HepG2 (cell line): ENCODE measurements around the gene STXBP5L.

Experiments
- CREB1 ChIP-seq, 2 experiments: fragments of 450-650 bp in 1 of 2; IDR thresholded peaks; 2 replicates each; pipeline ENCODE4 v1.6.1; 2016 to 2017; ENCODE audit warnings: control low read depth in 1 of 2, mild to moderate bottlenecking in 1 of 2, missing compliant biosample characterization in 1 of 2, missing genetic modification characterization in 1 of 2
- CTCF ChIP-seq: sonication (generic); formaldehyde crosslinking; IDR thresholded peaks from 2 replicates; pipeline ENCODE4 v1.5.0; 2020; ENCODE audit warnings: mild to moderate bottlenecking, missing genetic modification reagents, moderate library complexity
- JUNB ChIP-seq: sonication (generic); formaldehyde crosslinking; IDR thresholded peaks from 2 replicates; pipeline ENCODE4 v1.8.0; 2022; ENCODE audit warnings: missing genetic modification reagents, mild to moderate bottlenecking, borderline replicate concordance
- MAFK ChIP-seq, 2 experiments: IDR thresholded peaks in 1 of 2; conservative IDR thresholded peaks in 1 of 2; 2 replicates each; pipeline ENCODE4 v1.6.1; 2011; ENCODE audit warnings: improper control_type of control experiment in 2 of 2, low read length in 2 of 2
- PLSCR1 ChIP-seq: sonication (generic); formaldehyde crosslinking; IDR thresholded peaks from 2 replicates; pipeline ENCODE4 v1.5.0; 2020; ENCODE audit warnings: missing genetic modification reagents, mild to moderate bottlenecking, borderline replicate concordance
- TCF7 ChIP-seq: sonication (generic); IDR thresholded peaks from 2 replicates; pipeline ENCODE4 v1.6.1; 2016; ENCODE audit warnings: antibody characterized with exemption, low read depth
- ZBTB34 ChIP-seq: sonication (generic); formaldehyde crosslinking; IDR thresholded peaks from 2 replicates; pipeline ENCODE4 v1.8.0; 2022; ENCODE audit warnings: mild to moderate bottlenecking, missing genetic modification reagents
- ZFP36 ChIP-seq: fragments of 150-350 bp; IDR thresholded peaks from 2 replicates; pipeline ENCODE4 v1.6.1; 2018; ENCODE audit warnings: borderline replicate concordance, low read length, low read depth; ENCODE audit not compliant: partially characterized antibody
- ZFP36L1 ChIP-seq: sonication (generic); formaldehyde crosslinking; IDR thresholded peaks from 2 replicates; pipeline ENCODE4 v1.8.0; 2022; ENCODE audit warnings: mild to moderate bottlenecking, missing genetic modification reagents, moderate library complexity
- ZNF10 ChIP-seq: sonication (generic); formaldehyde crosslinking; IDR thresholded peaks from 2 replicates; pipeline ENCODE4 v1.4.0; 2020; ENCODE audit warnings: mild to moderate bottlenecking, low read depth, missing genetic modification reagents, borderline replicate concordance
- ZNF331 ChIP-seq: sonication (generic); formaldehyde crosslinking; IDR thresholded peaks from 2 replicates; pipeline ENCODE4 v1.4.0; 2020; ENCODE audit warnings: missing genetic modification reagents
- ZNF441 ChIP-seq: sonication (generic); formaldehyde crosslinking; IDR thresholded peaks from 2 replicates; pipeline ENCODE4 v1.7.0; 2021; ENCODE audit warnings: missing genetic modification reagents, borderline replicate concordance
- ZNF644 ChIP-seq: IDR thresholded peaks from 2 replicates; pipeline ENCODE4 v1.6.1; 2016; ENCODE audit warnings: low read depth
- ZNF766 ChIP-seq: sonication (generic); formaldehyde crosslinking; IDR thresholded peaks from 2 replicates; pipeline ENCODE4 v1.5.0; 2020; ENCODE audit warnings: missing genetic modification reagents, borderline replicate concordance

- TF ChIP-seq PLSCR1 (CRISPR knock-in tag) (no peak), CREB1 (IDR thresholded peaks at IDR 0.05) (no peak), CREB1 (CRISPR knock-in tag; IDR thresholded peaks at IDR 0.05) (no peak), ZNF331 (CRISPR knock-in tag) (no peak), ZNF766 (CRISPR knock-in tag) (no peak), ZNF10 (CRISPR knock-in tag) (no peak), TCF7 (no peak), ZBTB34 (no peak), JUNB (CRISPR knock-in tag) (no peak), ZFP36L1 (CRISPR knock-in tag) (no peak), ZNF644 (no peak), ZFP36 (no peak), CTCF (CRISPR knock-in tag) (no peak), ZNF441 (no peak), MAFK (conservative IDR thresholded peaks at IDR 0.05 in 1 of 2, IDR thresholded peaks at IDR 0.05 in 1 of 2; ENCODE audit: low read length in 2 of 2) (no peak)
Measured at GRCh38 chr3:121467085-121467484, 559.1 kb downstream of the STXBP5L start.
